ENCODE results near the gene CLEC14A.

GRCh38 chr14:38221077-38221476, 34.8 kb downstream of the CLEC14A start:
- no peak for TF ChIP-seq CTCF (IDR thresholded peaks at IDR 0.05)
- TF ChIP-seq POLR2AphosphoS5 (IDR thresholded peaks at IDR 0.05), result no peak

Measured in breast epithelium (tissue), 3 donors.